ENCODE measurements around the gene IKZF3.
"Not testable (repeated sequence)": the region's sequence is repeated elsewhere in the genome, so short reads cannot be mapped to it uniquely, and the experiment has no call there.

IKZF3 gene

GRCh38 chr17:39757176-39757662 is 106.9 kb downstream of the IKZF3 start:
- DNase-seq (ENCODE audit: low read depth in 1 of 2, low spot score in 1 of 2) = no peak

- no peak for DNase-seq (ENCODE audit: low read depth in 1 of 2, low spot score in 1 of 2)
Observed at GRCh38 chr17:39756380-39757079, 107.6 kb downstream of the IKZF3 start.

GRCh38 chr17:39755554-39756379 is 108.3 kb downstream of the IKZF3 start:
- peak; percentile 29 to 36 for DNase-seq (ENCODE audit: low read depth in 1 of 2, low spot score in 1 of 2)

GRCh38 chr17:39754958-39755553 is 109.1 kb downstream of the IKZF3 start:
- DNase-seq (ENCODE audit: low read depth in 1 of 2, low spot score in 1 of 2) = no peak

GRCh38 chr17:39754161-39754957 is 109.8 kb downstream of the IKZF3 start:
- DNase-seq (ENCODE audit: low read depth in 1 of 2, low spot score in 1 of 2) = peak; percentile 92 to 98

GRCh38 chr17:39753514-39754160 is 110.5 kb downstream of the IKZF3 start:
- DNase-seq (ENCODE audit: low read depth in 1 of 2, low spot score in 1 of 2) = peak; percentile 54 to 55

GRCh38 chr17:39752241-39752881 is 111.8 kb downstream of the IKZF3 start:
- DNase-seq (ENCODE audit: low read depth in 1 of 2, low spot score in 1 of 2) = no peak

GRCh38 chr17:39751637-39752036 is 112.5 kb downstream of the IKZF3 start:
- DNase-seq (ENCODE audit: low read depth in 1 of 2, low spot score in 1 of 2) = no peak

- no peak for DNase-seq (ENCODE audit: low read depth in 1 of 2, low spot score in 1 of 2)
Observed at GRCh38 chr17:39751016-39751543, 113.0 kb downstream of the IKZF3 start.

- no peak for DNase-seq (ENCODE audit: low read depth in 1 of 2, low spot score in 1 of 2)
Observed at GRCh38 chr17:39750131-39751015, 113.7 kb downstream of the IKZF3 start.

- DNase-seq (ENCODE audit: low read depth in 1 of 2, low spot score in 1 of 2) = not testable (repeated sequence)
Observed at GRCh38 chr17:39748444-39749034, 115.6 kb downstream of the IKZF3 start.

GRCh38 chr17:39747745-39748144 is 116.4 kb downstream of the IKZF3 start:
- DNase-seq (ENCODE audit: low read depth in 1 of 2, low spot score in 1 of 2) = no peak

GRCh38 chr17:39746145-39746461 is 118.0 kb downstream of the IKZF3 start:
- no peak for DNase-seq (ENCODE audit: low read depth in 1 of 2, low spot score in 1 of 2)

GRCh38 chr17:39745335-39746144 is 118.6 kb downstream of the IKZF3 start:
- no peak for DNase-seq (ENCODE audit: low read depth in 1 of 2, low spot score in 1 of 2)

- DNase-seq (ENCODE audit: low read depth in 1 of 2, low spot score in 1 of 2) = no peak
Observed at GRCh38 chr17:39744836-39745215, 119.3 kb downstream of the IKZF3 start.

GRCh38 chr17:39744075-39744835 is 119.9 kb downstream of the IKZF3 start:
- DNase-seq (ENCODE audit: low read depth in 1 of 2, low spot score in 1 of 2) = no peak

GRCh38 chr17:39742856-39743436 is 121.2 kb downstream of the IKZF3 start:
- DNase-seq (ENCODE audit: low read depth in 1 of 2, low spot score in 1 of 2) = no peak
